Loucy (cell line): Measurements from ENCODE around the gene IL1R1.
"Not testable (repeated sequence)": the region's sequence is repeated elsewhere in the genome, so short reads cannot be mapped to it uniquely, and the experiment has no call there.

ENCODE experiments used
- H2AFZ ChIP-seq: fragments of 200-600 bp; sonication (generic); 2 replicates; pipeline ENCODE4 v1.6.0; 2016; ENCODE audit warnings: antibody characterized with exemption, mild to moderate bottlenecking, low read length, moderate library complexity
- H3F3A ChIP-seq: fragments of 200-600 bp; 2 replicates; pipeline ENCODE4 v1.6.0; 2016; ENCODE audit warnings: antibody characterized with exemption, low read depth, mild to moderate bottlenecking
- H3K27me3 ChIP-seq: fragments of 200-600 bp; sonication (generic); 2 replicates; pipeline ENCODE4 v1.6.1; 2014; ENCODE audit warnings: low read length, mild to moderate bottlenecking; ENCODE audit not compliant: insufficient read depth, poor library complexity, severe bottlenecking
- H3K36me3 ChIP-seq: fragments of 200-600 bp; sonication (generic); 2 replicates; pipeline ENCODE4 v1.6.1; 2016; ENCODE audit warnings: low read length; ENCODE audit not compliant: insufficient read depth
- H3K4me1 ChIP-seq: fragments of 200-600 bp; sonication (generic); 2 replicates; pipeline ENCODE4 v1.5.1; 2014; ENCODE audit warnings: low read length, mild to moderate bottlenecking; ENCODE audit not compliant: insufficient read depth, poor library complexity, severe bottlenecking
- H3K4me2 ChIP-seq: fragments of 200-600 bp; sonication (generic); 2 replicates; pipeline ENCODE4 v1.6.0; 2014; ENCODE audit warnings: antibody characterized with exemption, low read length, low read depth, mild to moderate bottlenecking; ENCODE audit not compliant: poor library complexity, severe bottlenecking
- H3K4me3 ChIP-seq: fragments of 200-600 bp; sonication (generic); 2 replicates; pipeline ENCODE4 v1.5.1; 2014; ENCODE audit warnings: low read length, mild to moderate bottlenecking, mixed read lengths; ENCODE audit not compliant: poor library complexity, severe bottlenecking
- H3K79me2 ChIP-seq: fragments of 200-600 bp; sonication (generic); 2 replicates; pipeline ENCODE4 v1.6.1; 2014; ENCODE audit warnings: low read length; ENCODE audit not compliant: insufficient read depth
- H3K9ac ChIP-seq: fragments of 200-600 bp; sonication (generic); 2 replicates; pipeline ENCODE4 v1.6.0; 2014; ENCODE audit warnings: mild to moderate bottlenecking, low read depth, low read length, moderate library complexity; ENCODE audit not compliant: poor library complexity, severe bottlenecking
- H3K9me2 ChIP-seq: fragments of 200-600 bp; sonication (generic); replicated peaks from 2 replicates; pipeline ENCODE4 v1.6.1; 2016; ENCODE audit warnings: low read depth, low read length, mixed read lengths
- H3K9me3 ChIP-seq: fragments of 200-600 bp; sonication (generic); 2 replicates; pipeline ENCODE4 v1.6.1; 2014; ENCODE audit warnings: mild to moderate bottlenecking, antibody characterized with exemption, low read length, low read depth; ENCODE audit not compliant: insufficient read depth
- H4K20me1 ChIP-seq: fragments of 200-600 bp; sonication (generic); 2 replicates; pipeline ENCODE4 v1.6.0; 2014; ENCODE audit warnings: antibody characterized with exemption, low read length, mild to moderate bottlenecking; ENCODE audit not compliant: insufficient read depth, poor library complexity, severe bottlenecking
- CTCF ChIP-seq: fragments of 200-600 bp; sonication (generic); conservative IDR thresholded peaks from 2 replicates; pipeline ENCODE4 v1.5.1; 2014; ENCODE audit warnings: mild to moderate bottlenecking, antibody characterized with exemption, low read length
- EZH2phosphoT487 ChIP-seq: fragments of 200-600 bp; IDR thresholded peaks from 2 replicates; pipeline ENCODE4 v1.6.1; 2018; ENCODE audit warnings: antibody characterized with exemption, mild to moderate bottlenecking, moderate library complexity, borderline replicate concordance

IL1R1 gene

GRCh38 chr2:102103284-102103683 is 39.3 kb upstream of the IL1R1 start:
- no peak overlapping the region for H3K4me2 ChIP-seq
- H3F3A ChIP-seq = no peaks in the 10 kb centered on the region
- H3K4me1 ChIP-seq = no peaks in the 10 kb centered on the region
- H3K27me3 ChIP-seq = no peaks in the 10 kb centered on the region
- no peaks in the 10 kb centered on the region for H4K20me1 ChIP-seq
- H3K9me2 ChIP-seq = no peaks in the 10 kb centered on the region
- no peak overlapping the region for H2AFZ ChIP-seq
- no peaks in the 10 kb centered on the region for H3K79me2 ChIP-seq
- no peak overlapping the region for H3K4me3 ChIP-seq
- H3K36me3 ChIP-seq = no peaks in the 10 kb centered on the region
- no peaks in the 10 kb centered on the region for H3K9me3 ChIP-seq
- TF ChIP-seq EZH2phosphoT487 = no peak
- no peak for TF ChIP-seq CTCF
- H3K9ac ChIP-seq = no peak overlapping the region

GRCh38 chr2:102103992-102104871 is 38.3 kb upstream of the IL1R1 start:
- H3K79me2 ChIP-seq = no peaks in the 10 kb centered on the region
- H3K4me2 ChIP-seq = peak overlapping the region; percentile 67
- H3K9ac ChIP-seq = no peak overlapping the region
- TF ChIP-seq EZH2phosphoT487 (no peak), CTCF (no peak)
- no peaks in the 10 kb centered on the region for H3K4me1 ChIP-seq
- H3K9me3 ChIP-seq = no peaks in the 10 kb centered on the region
- H3K4me3 ChIP-seq = peak overlapping the region; percentile 55
- no peaks in the 10 kb centered on the region for H3K9me2 ChIP-seq
- no peaks in the 10 kb centered on the region for H3K27me3 ChIP-seq
- no peaks in the 10 kb centered on the region for H4K20me1 ChIP-seq
- H3K36me3 ChIP-seq = no peaks in the 10 kb centered on the region
- H2AFZ ChIP-seq = peak overlapping the region; percentile 64
- no peaks in the 10 kb centered on the region for H3F3A ChIP-seq

- no peaks in the 10 kb centered on the region for H3K27me3 ChIP-seq
- H3K9ac ChIP-seq = no peak overlapping the region
- no peaks in the 10 kb centered on the region for H4K20me1 ChIP-seq
- H3K4me2 ChIP-seq = no peak overlapping the region
- no peaks in the 10 kb centered on the region for H3F3A ChIP-seq
- no peaks in the 10 kb centered on the region for H3K79me2 ChIP-seq
- no peak overlapping the region for H3K4me3 ChIP-seq
- H3K36me3 ChIP-seq = no peaks in the 10 kb centered on the region
- no peak overlapping the region for H2AFZ ChIP-seq
- H3K9me3 ChIP-seq = no peaks in the 10 kb centered on the region
- no peaks in the 10 kb centered on the region for H3K9me2 ChIP-seq
- H3K4me1 ChIP-seq = no peaks in the 10 kb centered on the region
- no peak for TF ChIP-seq CTCF
- TF ChIP-seq EZH2phosphoT487 = no peak
These were observed 36.4 kb upstream of the IL1R1 start for GRCh38 chr2:102106133-102106556.

GRCh38 chr2:102106813-102107740 is 35.5 kb upstream of the IL1R1 start:
- not testable (repeated sequence) for H2AFZ ChIP-seq, H3K9ac ChIP-seq, H3K4me1 ChIP-seq, H3F3A ChIP-seq, H3K79me2 ChIP-seq, H3K9me3 ChIP-seq, H3K4me2 ChIP-seq, H3K9me2 ChIP-seq, H4K20me1 ChIP-seq, H3K27me3 ChIP-seq, H3K36me3 ChIP-seq, H3K4me3 ChIP-seq
